Prostate gland (tissue), 2 donors: ENCODE results near the gene TAF8.

Experiments
- CTCF ChIP-seq, 4 experiments: fragments of 200-600 bp in 2 of 4; fragments of 450-650 bp in 2 of 4; sonication (generic) in 2 of 4; IDR thresholded peaks; 1 replicate in 3 of 4; 2 replicates in 1 of 4; pipeline ENCODE4 v1.5.1; 2016 to 2019; ENCODE audit warnings: antibody characterized with exemption in 4 of 4, mild to moderate bottlenecking in 2 of 4, moderate library complexity in 2 of 4
- POLR2A ChIP-seq: fragments of 450-650 bp; IDR thresholded peaks from one replicate; pipeline ENCODE4 v1.6.1; 2016; ENCODE audit warnings: antibody characterized with exemption, mild to moderate bottlenecking

- TF ChIP-seq CTCF (IDR thresholded peaks at IDR 0.05) = no peak
- no peak for TF ChIP-seq POLR2A
These were observed 49.9 kb downstream of the TAF8 start for GRCh38 chr6:42100029-42100901.
